NCI-H1417 treated with DMSO at 0.1 percent for 48 hours (cell line): ENCODE measurements around the gene CSMD2.

Source experiments
- DNase-seq: peaks from one replicate; lab custom pipeline; 2025; lab: John Stamatoyannopoulos, UW

Gene CSMD2

DNA sequence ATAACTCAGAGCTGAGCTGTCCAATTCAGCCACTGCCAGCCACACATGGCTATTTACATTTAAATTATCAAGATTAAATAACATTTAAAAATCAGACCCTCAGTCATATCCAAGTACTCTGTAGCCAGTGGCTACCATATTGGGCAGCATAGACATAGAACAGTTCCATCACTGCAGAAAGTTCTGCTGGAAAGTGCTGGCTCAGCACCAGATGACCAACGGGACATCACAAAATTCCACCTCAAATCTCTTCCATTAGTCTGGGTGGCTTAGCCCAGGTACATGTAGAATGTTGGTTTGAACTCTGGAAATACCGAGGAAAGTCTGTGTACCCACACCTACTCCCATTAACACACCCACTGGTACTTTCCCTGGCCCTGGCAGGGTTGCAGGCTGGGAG lies 563.3 kb downstream of the CSMD2 start:
- DNase-seq = no peak

DNA sequence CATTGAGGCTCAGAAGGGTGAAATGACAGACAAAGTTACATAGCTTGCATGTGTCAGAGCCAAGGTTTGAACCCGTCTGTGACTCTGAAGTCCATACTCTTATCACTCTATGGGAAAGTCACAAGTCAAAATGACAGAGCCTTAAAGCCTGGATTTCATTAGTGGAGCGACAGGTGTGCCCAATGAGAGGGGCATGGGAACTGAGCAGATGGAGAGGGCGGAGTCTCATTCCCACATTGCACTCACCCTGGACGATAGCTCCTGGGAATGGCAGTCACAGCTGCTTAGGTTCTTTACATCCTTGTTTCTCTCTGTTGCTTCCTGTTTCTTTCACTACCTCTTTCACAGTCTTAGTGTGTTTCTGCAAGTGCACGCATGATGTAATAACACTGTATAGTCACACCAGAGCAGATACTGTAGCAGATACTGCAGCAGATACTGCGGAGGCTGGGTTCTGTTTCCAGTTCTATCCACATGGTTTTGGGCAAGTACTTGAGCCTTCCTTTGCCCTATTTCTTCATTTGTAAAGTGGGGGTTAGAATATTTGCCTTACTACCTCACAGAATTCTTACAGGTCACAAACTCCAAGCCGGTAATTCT lies 565.4 kb downstream of the CSMD2 start:
- no peak for DNase-seq

DNA sequence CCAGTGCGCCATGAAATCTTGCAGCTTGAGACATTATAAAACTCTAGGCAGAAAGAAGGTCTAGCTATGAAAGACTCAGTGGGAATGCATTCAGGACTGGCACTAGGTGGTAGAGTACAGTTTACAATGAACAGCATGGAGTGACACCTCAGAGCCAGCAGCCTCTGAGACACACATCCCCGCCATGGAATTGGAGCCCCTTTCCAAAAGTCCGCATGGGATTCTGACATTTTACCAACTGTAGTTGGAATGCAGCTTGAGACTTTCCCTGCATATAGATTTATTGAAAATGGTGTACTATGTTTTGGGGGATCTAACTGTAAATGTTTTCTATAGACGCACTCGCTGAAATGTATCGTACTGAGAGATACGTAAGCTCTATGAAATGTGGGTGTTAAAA lies 576.3 kb downstream of the CSMD2 start:
- DNase-seq = no peak

- no peak for DNase-seq
Measured at GRCh38 chr1:33586795-33587194, 578.2 kb downstream of the CSMD2 start.

DNA sequence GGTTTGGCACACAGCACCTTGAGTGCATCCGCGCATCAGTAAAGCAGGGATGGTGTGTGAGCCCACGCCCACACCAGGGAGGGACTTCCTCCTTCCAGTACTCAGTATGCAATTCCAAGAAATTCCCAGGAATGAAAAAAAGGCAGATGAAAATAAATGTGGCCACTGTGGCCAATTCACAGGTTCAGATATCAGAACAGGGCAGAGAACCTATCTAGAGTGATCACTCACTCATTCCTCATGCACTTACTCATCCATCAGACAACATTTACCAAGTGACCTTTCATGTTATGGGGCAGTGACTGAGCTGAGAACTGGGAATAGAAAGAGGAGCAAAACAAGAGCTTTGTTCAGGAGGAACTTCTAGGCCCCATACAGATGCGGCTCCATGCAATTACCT lies 578.9 kb downstream of the CSMD2 start:
- no peak for DNase-seq

- DNase-seq = no peak
Measured at GRCh38 chr1:33583567-33583966, 581.5 kb downstream of the CSMD2 start.

DNA sequence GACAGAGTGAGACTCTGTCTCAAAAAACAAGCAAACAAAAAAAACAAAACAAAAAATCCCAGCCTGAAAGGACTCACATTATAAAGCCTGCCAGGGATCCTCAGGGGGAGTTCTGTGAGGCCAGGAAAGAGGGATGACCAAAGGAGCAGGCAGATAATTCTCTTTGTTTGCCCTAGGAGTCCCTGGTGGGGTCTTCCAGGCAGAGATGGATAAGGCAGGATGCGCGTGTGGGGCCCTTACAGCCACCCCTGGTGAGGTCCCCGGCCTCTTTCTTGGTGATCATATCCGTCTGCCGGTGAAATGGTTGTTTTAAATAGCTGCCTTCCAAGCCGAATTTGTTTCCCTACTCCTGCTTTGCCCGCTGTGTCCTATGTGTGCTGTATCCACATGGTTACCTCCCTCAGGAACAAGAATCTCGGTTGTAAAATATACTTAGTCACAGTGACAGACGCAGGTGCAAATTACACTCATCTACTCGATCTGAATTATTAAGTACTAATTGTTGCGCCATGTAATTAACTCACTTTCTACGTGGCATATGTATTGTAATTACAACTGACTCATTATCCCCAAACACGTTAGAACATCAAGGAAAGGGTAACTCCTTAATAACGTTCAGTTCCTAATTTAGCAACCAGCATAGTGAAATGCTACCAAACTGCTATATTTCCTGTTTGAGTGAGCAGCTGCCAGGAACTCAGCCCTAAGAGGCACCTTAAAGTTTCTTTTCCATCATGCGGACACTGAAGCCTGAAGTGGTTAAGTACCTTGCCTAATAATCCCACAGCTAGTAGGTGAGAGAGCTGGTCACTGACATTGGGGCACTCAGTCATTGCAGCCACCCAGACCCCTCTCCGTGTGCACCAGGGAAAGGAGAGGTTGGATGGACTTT lies 586.2 kb downstream of the CSMD2 start:
- DNase-seq = peak; percentile 37

- no peak for DNase-seq
Measured at GRCh38 chr1:33577663-33578062, 587.4 kb downstream of the CSMD2 start.

DNA sequence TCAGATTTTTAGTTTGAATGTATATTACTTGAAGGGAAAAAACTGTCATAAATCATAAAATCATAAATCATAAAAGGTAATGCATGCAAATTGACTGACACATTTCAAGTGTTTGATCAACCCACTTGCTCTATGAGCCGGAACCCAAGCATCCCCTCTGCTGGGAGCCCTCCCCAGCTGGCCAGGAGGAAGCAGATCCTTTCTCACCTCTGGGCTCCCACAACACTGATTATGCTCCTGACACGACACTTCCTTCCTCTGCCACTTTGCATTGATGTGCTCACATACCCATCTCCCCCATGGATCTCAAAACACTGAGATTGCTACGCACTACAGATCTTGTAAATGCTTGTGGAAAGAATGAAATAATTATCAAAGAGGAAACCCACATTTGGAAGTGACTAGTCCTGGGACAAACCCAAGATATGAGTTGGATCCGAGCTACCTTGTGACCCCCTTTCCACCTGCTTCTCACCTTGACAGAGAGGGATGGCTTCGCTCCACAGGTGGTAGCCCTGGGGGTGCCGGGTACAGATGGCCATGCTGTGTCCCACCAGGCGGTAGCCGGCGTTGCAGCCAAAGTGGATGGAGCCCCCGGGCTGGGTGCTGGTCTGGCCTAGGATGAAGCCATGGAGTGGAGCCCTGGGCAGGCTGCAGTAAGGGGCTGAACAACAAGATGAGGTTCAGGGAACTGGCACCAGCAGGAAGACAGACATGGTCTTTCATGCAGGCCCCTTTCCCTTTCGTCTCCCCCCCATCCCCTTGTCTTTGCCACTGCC lies 588.0 kb downstream of the CSMD2 start:
- no peak for DNase-seq

GRCh38 chr1:33575324-33575879 lies 589.6 kb downstream of the CSMD2 start:
- no peak for DNase-seq

GRCh38 chr1:33573661-33574060 lies 591.4 kb downstream of the CSMD2 start:
- DNase-seq = no peak

GRCh38 chr1:33572387-33572786 lies 592.6 kb downstream of the CSMD2 start:
- no peak for DNase-seq

- no peak for DNase-seq
Measured at GRCh38 chr1:33569331-33569730, 595.7 kb downstream of the CSMD2 start.

- no peak for DNase-seq
Measured at GRCh38 chr1:33563699-33564098, 601.3 kb downstream of the CSMD2 start.

DNA sequence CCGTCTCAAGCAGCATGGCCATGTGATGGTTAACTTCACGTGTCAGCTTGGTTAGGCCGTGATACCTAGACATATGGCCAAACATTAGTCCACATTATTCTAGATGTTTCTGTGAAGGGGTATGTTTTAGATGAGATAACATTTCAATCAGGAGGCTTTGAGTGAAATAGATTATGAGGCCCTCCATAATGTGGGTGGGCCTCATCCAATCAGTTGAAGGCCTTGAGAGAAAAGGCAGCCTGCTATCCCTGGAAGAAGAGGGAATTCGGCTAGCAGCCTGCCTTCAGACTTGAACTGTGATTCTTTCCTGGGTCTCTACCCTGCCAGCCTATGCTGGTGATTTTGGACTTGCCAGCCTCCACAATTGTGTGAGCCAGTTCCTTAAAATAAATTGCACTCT lies 602.5 kb downstream of the CSMD2 start:
- no peak for DNase-seq

GRCh38 chr1:33561576-33561975 lies 603.5 kb downstream of the CSMD2 start:
- DNase-seq = no peak

DNA sequence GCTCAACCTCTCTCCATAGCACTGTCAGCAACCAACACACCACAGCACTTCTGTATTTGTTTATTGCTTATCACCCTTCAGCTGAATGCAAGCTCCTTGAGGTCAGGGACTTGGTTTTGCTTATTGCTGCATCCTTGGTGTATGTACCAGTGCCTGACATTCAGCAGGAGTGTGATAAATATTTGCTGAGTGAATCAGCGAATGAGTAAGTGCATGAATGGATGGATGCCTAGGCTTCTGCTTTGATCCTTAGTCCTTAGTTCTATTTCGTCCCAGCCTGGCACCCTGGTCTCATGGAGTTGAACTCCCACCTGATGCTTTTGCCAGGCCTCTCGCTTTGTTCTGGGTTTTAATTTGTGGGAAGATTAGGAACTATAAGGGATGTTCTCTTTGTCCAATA lies 604.4 kb downstream of the CSMD2 start:
- no peak for DNase-seq

DNA sequence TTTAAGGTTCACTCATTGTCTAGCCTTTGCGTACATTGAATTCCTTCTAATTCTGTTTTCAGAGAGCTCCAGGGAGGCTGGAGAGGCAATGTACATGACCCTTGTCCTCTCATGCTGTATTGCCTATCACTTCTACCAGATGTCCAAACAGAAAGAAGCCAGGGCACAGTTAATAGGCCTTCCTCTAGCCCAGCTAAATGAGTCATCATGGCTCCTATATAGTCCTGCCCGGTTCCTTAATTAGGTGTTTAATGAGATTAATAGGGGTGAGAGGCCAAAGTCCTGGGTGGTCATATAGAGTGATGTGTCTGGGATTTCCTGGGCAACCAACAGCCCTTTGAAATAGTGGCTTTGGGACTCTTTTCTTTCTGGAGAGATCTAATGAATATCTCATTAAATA lies 616.3 kb downstream of the CSMD2 start:
- DNase-seq = no peak

DNA sequence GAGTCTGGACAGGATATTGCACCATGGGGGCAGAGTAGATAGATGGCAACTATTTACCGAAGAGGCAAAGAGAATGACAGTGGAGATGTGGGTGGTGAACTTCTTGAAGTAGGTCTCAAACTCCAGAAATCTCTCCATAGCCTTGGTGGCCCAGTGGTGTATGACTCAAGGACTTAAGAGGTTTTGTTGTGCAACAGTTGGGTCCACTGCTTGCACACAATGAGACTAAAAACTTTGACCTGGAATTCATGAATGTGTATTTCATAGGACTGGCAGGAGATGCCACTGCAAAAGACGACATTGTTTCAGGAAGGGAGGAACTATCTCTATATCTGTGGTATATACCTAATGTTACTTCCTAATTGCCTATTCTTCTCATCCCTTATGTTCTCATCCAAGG lies 616.7 kb downstream of the CSMD2 start:
- DNase-seq = no peak

- no peak for DNase-seq
Measured at GRCh38 chr1:33547576-33547975, 617.5 kb downstream of the CSMD2 start.

DNA sequence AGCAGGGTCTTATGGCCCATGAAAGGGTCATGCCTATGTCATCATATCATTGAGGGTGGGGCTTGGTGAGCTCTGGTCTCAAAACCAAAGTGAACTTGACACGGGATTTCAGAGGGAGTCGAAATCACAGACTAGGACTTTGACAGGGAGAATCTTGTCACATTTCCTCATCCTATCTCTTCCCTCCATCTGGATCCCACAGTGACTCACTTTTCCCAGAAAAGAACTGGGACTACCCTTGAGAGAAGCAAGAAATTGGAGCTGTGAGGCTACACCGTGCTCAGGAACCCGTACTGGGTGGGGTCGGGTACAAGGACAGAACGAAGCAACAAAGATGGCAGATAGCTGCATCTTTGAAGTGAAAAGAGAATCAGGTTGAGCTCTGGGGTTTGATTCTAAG lies 623.1 kb downstream of the CSMD2 start:
- no peak for DNase-seq

DNA sequence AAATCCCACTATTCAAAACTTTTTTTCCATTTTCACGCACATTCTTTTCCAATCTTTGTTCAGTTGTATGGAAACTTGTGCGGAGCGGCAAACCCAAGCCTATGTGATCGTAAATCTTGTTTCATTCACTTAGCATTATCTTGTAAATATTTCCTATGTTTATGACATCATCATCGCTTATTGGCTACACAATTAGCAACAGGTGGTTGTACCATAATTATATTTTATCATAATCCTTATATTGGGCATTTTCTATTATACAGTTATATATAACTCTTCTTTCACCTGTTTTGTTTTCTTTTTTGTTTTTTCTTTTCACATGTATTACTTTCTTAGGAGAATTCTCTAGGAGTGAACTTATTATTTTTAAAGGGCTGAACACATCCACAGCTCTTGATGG lies 627.1 kb downstream of the CSMD2 start:
- no peak for DNase-seq

- no peak for DNase-seq
Measured at GRCh38 chr1:33535334-33535733, 629.7 kb downstream of the CSMD2 start.
